Measurements from ENCODE around the gene TMEM119. TPM values are rescaled to one million over a fixed set of nuclear protein-coding genes. Genes with fewer than 3 reads are reported as not detected.
A peak's percentile ranks its signal among the peaks of the same experiment; 100 is the strongest.
"Not testable (repeated sequence)": the region's sequence is repeated elsewhere in the genome, so short reads cannot be mapped to it uniquely, and the experiment has no call there.

The TMEM119 gene
- total RNA-seq, 1 experiment from 2014 or later = 173 TPM

- DNase-seq (ENCODE audit: low read depth) = no peak
Measured at GRCh38 chr12:108635201-108635996, 37.5 kb upstream of the TMEM119 start.

GRCh38 chr12:108634341-108634751 lies 36.5 kb upstream of the TMEM119 start:
- peak; percentile 74 for DNase-seq (ENCODE audit: low read depth)

- DNase-seq (ENCODE audit: low read depth) = no peak
Measured at GRCh38 chr12:108633534-108634248, 35.8 kb upstream of the TMEM119 start, which contains the start of gene SELPLG. TSS of gene SELPLG (minus strand) at chr12:108633894. CDS start at chr12:108624307, 9,587 bp downstream.

GRCh38 chr12:108633081-108633533 lies 35.2 kb upstream of the TMEM119 start:
- DNase-seq (ENCODE audit: low read depth) = no peak

- DNase-seq (ENCODE audit: low read depth) = not testable (repeated sequence)
Measured at GRCh38 chr12:108631261-108631660, 33.4 kb upstream of the TMEM119 start.

- DNase-seq (ENCODE audit: low read depth) = peak; percentile 95
Measured at GRCh38 chr12:108630481-108631207, 32.8 kb upstream of the TMEM119 start.

DNA sequence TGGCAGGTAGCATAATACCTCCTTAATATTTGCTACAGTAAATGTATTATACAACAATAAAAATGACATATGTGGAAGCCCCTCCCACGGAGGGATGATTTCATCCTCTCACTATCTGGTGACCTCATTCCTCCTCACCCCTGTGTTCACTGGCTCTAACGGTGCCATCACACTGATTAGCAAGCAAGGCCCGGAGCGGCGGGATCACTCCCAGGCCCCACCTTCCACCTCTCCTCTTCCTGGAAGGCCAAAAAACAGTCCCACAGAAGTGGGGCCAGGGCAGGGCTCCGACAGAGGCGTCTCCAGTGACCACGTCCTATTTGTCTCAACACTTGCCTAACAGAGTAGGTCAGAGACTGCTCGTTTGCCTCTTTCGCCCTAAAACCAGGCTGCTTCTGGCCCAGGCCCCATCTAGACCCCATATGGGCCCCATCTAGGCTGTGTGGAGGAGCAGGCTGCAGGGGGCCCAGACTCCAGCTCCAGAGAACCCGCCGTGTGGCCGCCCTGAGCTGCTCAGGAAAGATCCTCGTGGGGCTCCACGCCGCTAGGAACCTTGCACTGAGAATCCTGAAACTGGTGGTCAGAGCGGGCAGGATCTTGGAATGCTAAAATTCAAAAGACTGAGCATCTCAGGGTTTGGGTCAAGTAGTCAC lies 32.1 kb upstream of the TMEM119 start:
- DNase-seq (ENCODE audit: low read depth) = peak; percentile 79

GRCh38 chr12:108629151-108629550 lies 31.3 kb upstream of the TMEM119 start:
- no peak for DNase-seq (ENCODE audit: low read depth)

GRCh38 chr12:108627134-108627920 lies 29.4 kb upstream of the TMEM119 start:
- DNase-seq (ENCODE audit: low read depth) = no peak

DNA sequence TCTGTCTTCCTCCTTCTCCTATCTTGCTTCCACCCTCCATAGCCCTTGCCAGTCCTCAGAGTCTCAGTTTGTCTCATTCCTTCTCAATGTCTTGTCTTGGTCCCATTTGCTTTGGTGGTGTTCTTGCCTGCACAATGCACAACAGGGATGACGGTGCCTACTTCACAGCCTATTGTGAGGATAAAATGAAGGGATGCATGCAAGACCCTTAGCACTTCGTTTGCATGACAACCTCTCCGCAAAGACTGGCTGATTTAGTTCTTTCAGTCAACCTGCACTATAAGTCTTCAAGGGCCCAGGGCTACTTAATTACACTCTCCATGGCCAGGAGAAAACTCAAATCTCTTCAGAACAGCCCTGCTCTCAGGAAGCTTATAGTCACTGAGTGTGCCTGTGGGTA lies 27.3 kb upstream of the TMEM119 start:
- no peak for DNase-seq (ENCODE audit: low read depth)

GRCh38 chr12:108623577-108623976 lies 25.7 kb upstream of the TMEM119 start:
- no peak for DNase-seq (ENCODE audit: low read depth)

DNA sequence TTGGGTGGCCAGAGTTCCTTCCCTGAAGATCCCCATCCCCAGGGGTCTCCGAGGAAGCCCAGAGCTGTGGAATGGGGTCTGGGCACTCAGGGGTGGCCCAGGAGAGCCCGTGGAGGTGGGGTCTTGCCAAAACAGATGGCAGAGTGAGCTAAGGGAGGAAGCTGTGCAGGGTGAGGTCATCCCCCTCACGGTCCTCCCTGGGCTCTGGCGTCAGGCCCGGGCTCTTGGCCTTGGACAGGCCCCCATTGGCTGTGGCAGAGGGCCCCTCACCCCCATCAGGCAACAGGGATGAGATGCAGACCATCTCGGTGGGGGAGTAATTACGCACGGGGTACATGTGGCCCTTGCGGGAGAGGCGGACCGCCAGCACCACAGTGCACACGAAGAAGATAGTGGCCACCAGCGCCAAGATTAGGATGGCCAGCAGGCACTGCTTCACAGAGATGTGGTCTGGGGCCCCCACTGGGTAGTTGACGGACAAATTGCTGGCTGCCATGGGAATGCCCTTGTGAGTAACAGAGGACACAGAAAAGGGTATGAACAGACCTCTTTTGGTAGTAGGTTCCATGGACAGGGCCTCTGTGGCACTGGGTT lies 25.1 kb upstream of the TMEM119 start:
- DNase-seq (ENCODE audit: low read depth) = no peak

GRCh38 chr12:108622421-108622820 lies 24.5 kb upstream of the TMEM119 start:
- peak; percentile 51 for DNase-seq (ENCODE audit: low read depth)

DNA sequence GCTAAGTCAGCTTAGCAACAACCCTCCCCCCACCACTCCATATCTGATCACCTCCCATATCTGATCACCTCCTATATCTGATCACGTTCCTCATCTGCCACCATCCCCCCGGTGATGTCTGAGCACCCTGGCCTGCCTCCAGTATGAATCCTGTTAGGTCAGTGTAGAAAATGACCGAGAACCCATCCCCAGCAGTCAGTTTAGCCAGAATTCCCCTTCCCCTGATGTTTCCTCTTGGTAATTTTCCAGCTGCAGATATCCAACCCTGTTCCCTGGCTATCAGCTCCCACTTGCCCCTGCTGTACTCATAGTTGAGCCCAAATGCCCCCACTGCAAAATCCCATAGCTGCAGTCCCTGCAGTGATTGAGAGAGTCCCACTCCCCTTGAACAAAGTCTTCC lies 23.3 kb upstream of the TMEM119 start:
- no peak for DNase-seq (ENCODE audit: low read depth)

GRCh38 chr12:108620236-108620879 lies 22.5 kb upstream of the TMEM119 start:
- DNase-seq (ENCODE audit: low read depth) = no peak

DNA sequence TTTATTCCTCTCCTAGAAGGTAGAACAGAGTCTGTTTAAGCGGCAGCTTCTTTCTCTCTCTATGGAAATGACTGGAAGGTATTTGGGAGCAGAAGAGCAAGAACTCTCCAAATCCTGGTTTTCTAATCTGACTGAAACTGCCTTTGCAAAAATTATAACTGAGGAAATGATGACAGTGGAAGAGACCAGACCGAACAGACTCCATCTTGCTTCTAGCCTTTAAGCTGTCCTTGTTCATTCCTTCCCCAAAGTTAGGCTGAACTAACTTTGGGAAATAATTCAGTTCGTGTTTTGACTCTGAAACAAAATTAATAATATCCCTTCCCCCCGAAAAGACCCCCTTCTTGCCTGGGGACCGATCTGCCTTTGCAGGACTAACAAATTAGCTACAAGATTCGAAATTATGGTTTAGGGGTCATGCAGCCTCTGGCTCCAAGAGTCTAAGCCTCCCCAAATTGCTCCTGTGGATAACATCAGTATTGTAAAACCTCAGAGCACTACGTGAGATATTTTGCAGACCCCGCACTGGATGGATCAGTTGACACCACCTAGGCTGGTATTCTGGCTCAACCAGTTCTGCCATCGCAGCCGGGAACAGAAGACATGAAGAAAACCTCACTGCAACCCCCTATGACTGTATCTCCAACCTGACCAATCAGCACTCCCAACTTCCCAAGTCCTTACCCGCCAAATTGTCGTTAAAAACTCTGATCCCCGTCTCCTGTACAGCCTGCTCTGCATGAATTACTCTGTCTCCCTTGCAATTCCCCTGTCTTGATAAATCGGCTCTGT lies 21.7 kb upstream of the TMEM119 start:
- DNase-seq (ENCODE audit: low read depth) = no peak

GRCh38 chr12:108618953-108619274 lies 21.0 kb upstream of the TMEM119 start:
- DNase-seq (ENCODE audit: low read depth) = not testable (repeated sequence)

DNA sequence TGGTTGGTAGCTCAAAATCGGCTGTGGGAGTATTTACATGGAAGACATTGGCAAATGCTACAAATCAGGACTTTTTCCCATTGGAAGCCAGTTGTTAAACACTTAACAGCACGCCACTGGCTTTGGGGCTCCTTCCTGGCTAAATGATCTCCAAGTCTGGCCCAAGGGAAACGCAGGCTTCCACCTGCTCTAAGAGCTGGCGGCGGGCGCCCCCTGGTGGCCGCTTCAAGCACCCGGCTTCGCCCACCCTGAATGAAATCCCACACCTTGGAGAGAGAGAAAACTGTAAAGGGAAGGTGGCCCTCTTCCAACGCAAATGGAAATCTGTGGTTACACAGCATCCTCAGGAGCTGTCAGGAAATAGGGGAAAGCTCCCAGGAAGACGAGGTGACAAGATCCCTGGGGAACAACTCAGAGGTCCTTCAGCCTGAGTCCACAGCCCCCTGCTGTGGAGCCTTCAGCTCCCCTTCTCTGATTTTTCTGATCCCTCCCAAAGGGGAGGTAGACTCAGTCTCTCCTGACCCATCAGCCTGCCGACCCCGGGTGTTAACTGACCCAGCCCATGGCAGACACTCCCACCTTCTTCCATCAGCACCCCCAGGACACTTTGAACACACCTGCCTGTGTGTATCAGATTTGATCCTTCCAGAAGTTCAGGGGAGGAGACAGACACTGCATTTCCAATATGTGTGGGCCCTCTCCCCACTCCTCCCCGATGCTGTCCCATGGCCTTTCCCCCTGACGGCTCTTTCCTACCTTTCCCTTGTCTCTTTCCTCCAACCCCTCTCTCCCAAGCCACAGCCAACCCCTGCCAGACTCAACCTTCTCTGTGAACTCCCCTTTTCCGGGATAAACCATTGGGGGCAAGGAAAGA lies 20.4 kb upstream of the TMEM119 start:
- peak; percentile 89 for DNase-seq (ENCODE audit: low read depth)
